ENCODE results near the gene GIPC2. TPM values are rescaled to one million over a fixed set of nuclear protein-coding genes. Genes with fewer than 3 reads are reported as not detected.

GIPC2 gene
- total RNA-seq, 1 donor from 2014 or later, result 4.1 TPM

- Histone ChIP-seq H3K36me3 (no peaks in the 10 kb centered on the region), H3K4me1 (no peaks in the 10 kb centered on the region), H3K27me3 (peaks cover 13% of the 10 kb centered on the region), H3K4me3 (peak overlapping the region; percentile 61), H3K9me3 (no peaks in the 10 kb centered on the region), H3K27ac (peak overlapping the region; percentile 79)
- no peak for ATAC-seq
- intact Hi-C loops (cut with DNase I), result no loop called here
- no peak for TF ChIP-seq CTCF (IDR thresholded peaks at IDR 0.05)
- no peak for DNase-seq
Observed at GRCh38 chr1:78045563-78045925, 222 bp upstream of the GIPC2 start.

GRCh38 chr1:78047106-78047505 is 1.3 kb downstream of the GIPC2 start:
- Histone ChIP-seq H3K27me3 (peaks cover 13% of the 10 kb centered on the region), H3K27ac (no peak overlapping the region), H3K4me1 (no peaks in the 10 kb centered on the region), H3K36me3 (no peaks in the 10 kb centered on the region), H3K9me3 (no peaks in the 10 kb centered on the region), H3K4me3 (peak overlapping the region; percentile 61)
- ATAC-seq (no peak), DNase-seq (no peak)
- intact Hi-C loops (cut with DNase I), result no loop called here
- TF ChIP-seq CTCF (IDR thresholded peaks at IDR 0.05), result no peak

GRCh38 chr1:78047631-78048030 is 1.9 kb downstream of the GIPC2 start:
- ATAC-seq (no peak), DNase-seq (no peak)
- no peaks in the 10 kb centered on the region for H3K36me3 ChIP-seq
- H3K27me3 ChIP-seq, result peaks cover 13% of the 10 kb centered on the region
- TF ChIP-seq CTCF (IDR thresholded peaks at IDR 0.05), result no peak
- intact Hi-C loops (cut with DNase I), result no loop called here
- no peak overlapping the region for H3K27ac ChIP-seq
- no peaks in the 10 kb centered on the region for H3K9me3 ChIP-seq
- peak overlapping the region; percentile 61 for H3K4me3 ChIP-seq
- H3K4me1 ChIP-seq, result no peaks in the 10 kb centered on the region

GRCh38 chr1:78048446-78048845 is 2.7 kb downstream of the GIPC2 start:
- Histone ChIP-seq H3K36me3 (no peaks in the 10 kb centered on the region), H3K27me3 (peaks cover 13% of the 10 kb centered on the region), H3K4me1 (no peaks in the 10 kb centered on the region), H3K9me3 (no peaks in the 10 kb centered on the region), H3K4me3 (no peak overlapping the region), H3K27ac (no peak overlapping the region)
- ATAC-seq (no peak), DNase-seq (no peak)
- no peak for TF ChIP-seq CTCF (IDR thresholded peaks at IDR 0.05)
- intact Hi-C loops (cut with DNase I), result no loop called here

GRCh38 chr1:78049396-78049795 is 3.6 kb downstream of the GIPC2 start:
- DNase-seq, result no peak
- H3K27me3 ChIP-seq, result peaks cover 13% of the 10 kb centered on the region
- no peak overlapping the region for H3K27ac ChIP-seq
- intact Hi-C loops (cut with DNase I), result no loop called here
- H3K4me1 ChIP-seq, result no peaks in the 10 kb centered on the region
- H3K4me3 ChIP-seq, result no peak overlapping the region
- H3K9me3 ChIP-seq, result no peaks in the 10 kb centered on the region
- ATAC-seq, result no peak
- TF ChIP-seq CTCF (IDR thresholded peaks at IDR 0.05), result no peak
- no peaks in the 10 kb centered on the region for H3K36me3 ChIP-seq

GRCh38 chr1:78051005-78051404 is 5.2 kb downstream of the GIPC2 start:
- H3K36me3 ChIP-seq, result no peaks in the 10 kb centered on the region
- no peak for TF ChIP-seq CTCF (IDR thresholded peaks at IDR 0.05)
- peaks cover 11% of the 10 kb centered on the region for H3K27me3 ChIP-seq
- intact Hi-C loops (cut with DNase I), result no loop called here
- H3K9me3 ChIP-seq, result no peaks in the 10 kb centered on the region
- DNase-seq (no peak), ATAC-seq (no peak)
- no peak overlapping the region for H3K27ac ChIP-seq
- H3K4me3 ChIP-seq, result no peak overlapping the region
- no peaks in the 10 kb centered on the region for H3K4me1 ChIP-seq
